HG03457 (cell line): ENCODE results near the gene NT5E.
A peak's percentile ranks its signal among the peaks of the same experiment; 100 is the strongest.

Experiments
- ATAC-seq: cut with Tn5 transposase; IDR thresholded peaks from one replicate; pipeline ENCODE4 v1.9.1; 2021; ENCODE audit warnings: moderate number of reproducible peaks; ENCODE audit not compliant: unreplicated experiment

The NT5E gene

DNA sequence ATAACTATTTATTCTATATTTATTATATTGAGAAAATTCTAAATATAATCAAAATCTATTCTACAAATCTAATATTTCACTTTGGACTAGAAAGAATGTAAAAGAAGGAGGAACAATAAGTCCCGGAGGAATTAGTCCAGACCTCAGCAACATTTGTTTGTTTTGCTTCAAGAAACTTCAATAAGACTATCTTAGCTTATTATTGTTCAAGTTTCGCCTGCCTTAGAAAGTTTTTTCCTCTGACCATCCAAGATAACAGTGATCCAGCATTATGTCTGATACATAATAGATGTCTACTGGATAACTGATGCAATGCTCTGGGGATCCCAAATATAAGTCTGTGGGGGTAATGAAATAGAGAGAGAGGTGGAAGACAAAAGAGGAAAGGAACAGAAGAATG is 28.7 kb upstream of the NT5E start:
- no peak for ATAC-seq

DNA sequence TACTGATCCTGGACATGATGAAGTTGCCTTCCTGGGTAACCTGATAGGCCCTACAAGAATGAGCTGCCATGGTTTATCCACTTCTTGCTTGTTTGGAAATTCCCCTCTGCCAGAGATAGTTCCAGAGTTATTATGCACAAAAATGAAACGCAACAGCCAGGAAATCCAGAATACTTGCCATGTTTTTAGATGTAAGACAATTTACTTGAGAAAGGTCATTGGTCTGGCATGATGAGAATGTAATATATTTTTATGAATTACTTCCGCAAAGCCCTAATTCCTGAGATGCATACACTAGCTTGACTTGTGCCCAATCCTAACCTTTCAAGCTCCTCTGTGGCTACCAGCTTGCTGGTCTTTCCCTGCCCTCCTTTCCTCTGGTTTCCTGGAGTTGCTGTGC is 27.9 kb upstream of the NT5E start:
- no peak for ATAC-seq

DNA sequence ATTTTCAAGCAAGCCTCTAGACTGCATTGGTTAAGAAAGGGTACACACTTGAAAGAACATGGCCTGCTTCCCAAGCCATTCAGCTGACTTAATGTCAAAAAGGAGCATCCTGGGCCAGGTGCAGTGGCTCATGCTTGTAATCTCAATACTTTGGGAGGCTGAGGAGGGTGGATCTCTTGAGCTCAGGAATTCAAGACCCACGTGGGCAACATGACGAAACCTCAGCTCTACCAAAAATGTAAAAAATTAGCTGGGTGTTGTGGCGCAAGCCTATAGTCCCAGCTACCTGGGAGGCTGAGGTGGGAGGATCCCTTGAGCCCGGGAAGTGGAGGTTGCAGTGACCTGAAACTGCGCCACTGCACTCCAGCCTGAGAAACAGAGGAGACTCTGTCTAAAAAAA is 26.9 kb upstream of the NT5E start:
- no peak for ATAC-seq

DNA sequence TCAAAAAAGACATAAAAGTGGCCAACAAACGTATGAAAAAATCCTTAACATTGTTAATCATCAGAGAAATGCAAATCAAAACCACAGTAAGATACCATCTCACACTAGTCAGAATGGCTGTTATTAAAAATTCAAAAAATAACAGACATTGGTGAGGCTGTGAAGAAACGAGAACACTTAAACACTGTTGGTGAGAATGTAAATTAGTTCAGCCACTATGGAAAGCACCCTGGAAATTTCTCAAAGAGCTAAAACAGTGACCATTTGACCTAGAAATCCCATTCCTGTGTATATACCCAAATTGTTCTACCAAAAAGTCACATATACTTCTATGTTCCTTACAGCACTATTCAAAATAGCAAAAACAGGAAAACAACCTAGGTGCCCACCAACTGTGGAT is 24.9 kb upstream of the NT5E start:
- peak; percentile 79 for ATAC-seq

DNA sequence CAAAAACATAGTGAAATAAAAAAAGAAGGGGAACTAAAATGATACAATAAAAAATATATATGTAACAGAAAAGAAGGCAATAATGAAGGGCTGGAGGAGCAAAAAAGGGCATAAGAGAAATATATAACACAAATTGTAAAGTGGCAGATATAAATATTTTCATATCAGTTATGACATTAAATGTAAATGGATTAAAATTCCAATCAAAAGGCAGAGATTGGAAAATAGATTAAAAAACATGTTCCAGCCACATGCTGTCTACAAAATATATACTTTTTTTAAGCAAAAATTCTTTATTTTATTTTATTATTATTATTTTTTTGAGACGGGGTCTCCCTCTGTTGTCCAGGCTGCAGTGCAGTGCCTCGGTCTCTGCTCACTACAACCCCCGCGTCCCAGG is 23.9 kb upstream of the NT5E start:
- no peak for ATAC-seq

DNA sequence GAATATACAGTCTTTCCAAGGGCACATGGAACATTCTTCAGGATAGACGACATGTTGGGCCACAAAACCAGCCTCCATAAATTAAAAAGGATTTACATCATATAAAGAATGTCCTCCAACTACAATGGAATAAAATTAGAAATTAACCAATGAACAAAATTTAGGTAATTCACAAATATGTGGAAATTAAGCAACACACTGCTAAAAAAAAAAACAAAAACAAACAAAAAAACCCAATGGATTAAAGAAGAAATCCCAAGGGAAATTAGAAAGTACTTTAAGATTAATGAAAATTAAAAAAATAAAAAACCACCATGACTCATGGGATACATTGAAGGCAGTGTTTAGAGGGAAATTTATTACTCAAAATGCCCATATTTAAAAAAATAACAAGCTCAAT is 21.4 kb upstream of the NT5E start:
- ATAC-seq, result no peak

DNA sequence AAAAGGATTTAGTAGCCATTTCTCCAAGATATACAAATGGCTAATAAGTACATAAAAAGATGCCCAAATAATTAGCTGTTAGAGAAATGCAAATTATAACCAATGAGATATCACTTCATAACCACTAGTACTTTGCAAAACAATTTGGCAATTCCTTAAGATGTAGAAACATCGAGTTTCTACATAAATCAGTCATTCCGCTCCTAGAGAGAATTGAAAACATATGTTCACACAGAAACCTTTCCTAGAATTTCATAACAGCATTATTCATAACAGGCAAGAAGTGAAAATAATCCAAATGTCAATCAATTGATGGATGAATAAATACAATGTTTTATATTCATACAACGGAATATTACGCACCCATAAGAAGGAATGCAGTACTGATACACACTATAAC is 20.5 kb upstream of the NT5E start:
- no peak for ATAC-seq

DNA sequence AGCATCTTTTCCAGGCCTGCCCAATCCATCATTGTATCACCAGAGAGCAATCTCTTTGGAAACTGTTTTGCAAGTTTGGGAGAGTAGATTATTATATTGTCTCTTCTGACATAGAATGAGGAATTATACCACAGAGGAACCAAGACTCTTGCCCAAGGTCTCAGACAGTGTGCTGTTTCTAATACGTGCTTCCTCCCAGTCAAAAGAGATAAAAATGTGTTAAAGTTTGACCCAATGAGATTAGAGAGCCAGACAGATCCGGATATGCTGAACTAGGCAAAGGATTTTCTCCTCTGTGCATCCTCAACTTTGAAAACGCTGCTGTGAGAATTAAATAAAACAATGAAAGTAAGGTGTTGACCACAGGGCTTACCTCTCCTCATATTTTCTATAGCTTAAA is 18.6 kb upstream of the NT5E start:
- no peak for ATAC-seq

DNA sequence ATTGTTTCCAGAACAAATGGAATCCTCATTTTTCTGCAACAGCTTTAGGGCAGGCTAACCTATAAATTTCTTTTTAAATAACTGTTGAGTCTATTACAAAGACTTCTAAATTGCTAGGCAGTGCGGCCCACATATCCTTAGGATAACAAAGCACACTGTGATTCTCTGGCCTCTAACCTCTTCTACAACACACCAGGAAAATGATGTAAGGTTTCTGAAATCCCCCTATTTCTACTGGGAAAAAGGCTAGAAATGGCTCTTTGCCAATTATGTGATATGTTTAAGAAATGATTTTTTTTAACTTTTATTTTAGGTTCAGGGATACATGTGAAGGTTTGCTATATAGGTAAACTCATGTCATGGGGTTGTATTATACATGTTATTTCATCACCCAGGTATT is 17.3 kb upstream of the NT5E start:
- ATAC-seq, result no peak

DNA sequence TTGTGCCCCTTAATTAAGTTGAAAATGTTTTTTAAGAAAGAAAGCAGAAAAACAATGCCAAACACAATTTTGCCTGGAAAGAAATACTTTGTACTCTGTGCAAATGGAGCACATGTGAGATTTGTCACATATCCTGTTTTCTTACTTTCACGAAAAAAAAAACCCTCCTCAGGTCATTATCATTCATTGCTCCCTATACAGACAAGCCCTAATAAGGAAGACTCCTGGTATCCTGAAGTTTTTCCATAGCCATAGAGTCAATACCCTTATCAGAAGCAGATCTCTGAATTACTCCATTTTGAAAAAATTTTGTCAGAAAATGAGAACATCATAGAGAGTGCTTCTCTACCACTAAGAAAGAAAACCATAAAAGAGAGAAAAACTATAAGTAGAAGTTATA is 14.0 kb upstream of the NT5E start:
- no peak for ATAC-seq

DNA sequence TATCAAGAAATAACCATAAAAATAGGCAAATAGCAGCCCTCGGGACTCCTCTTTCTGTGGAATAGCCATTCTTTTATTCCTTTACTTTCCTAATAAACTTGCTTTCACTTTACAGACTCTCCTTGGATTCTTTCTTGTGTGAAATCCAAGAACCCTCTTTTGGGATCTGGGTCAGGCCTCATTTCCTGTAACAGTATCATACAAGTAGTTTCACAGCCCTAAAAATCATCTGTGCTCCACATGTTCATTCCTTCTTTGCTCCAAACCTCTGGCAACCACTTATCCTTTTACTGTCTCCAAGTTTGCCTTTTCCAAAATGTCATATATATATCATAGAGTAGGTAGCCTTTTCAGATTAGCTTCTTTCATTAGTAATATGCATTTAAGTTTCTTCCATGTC is 13.5 kb upstream of the NT5E start:
- no peak for ATAC-seq

DNA sequence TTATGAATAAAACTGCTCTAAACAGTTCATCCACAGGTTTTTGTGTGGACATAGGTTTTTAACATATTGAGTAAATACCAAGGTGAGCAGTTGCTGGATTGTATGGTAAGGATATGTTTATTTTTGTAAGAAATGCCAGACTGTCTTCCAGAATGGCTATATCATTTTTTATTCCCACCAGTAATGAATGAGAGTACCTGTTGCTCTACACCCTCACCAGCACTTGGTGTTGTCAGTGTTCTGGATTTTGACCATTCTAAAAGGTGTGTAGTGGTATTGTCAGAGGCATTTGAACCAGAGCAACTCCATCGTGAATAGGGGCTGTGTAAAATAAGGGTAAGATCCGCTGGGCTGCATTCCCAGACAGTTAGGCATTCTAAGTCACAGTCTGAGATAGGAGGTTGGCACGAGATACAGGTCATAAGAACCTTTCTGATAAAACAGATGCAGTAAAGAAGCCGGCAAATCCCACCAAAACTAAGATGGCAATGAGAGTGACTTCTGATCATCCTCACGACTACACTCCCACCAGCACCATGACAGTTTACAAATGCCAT is 12.9 kb upstream of the NT5E start:
- no peak for ATAC-seq

DNA sequence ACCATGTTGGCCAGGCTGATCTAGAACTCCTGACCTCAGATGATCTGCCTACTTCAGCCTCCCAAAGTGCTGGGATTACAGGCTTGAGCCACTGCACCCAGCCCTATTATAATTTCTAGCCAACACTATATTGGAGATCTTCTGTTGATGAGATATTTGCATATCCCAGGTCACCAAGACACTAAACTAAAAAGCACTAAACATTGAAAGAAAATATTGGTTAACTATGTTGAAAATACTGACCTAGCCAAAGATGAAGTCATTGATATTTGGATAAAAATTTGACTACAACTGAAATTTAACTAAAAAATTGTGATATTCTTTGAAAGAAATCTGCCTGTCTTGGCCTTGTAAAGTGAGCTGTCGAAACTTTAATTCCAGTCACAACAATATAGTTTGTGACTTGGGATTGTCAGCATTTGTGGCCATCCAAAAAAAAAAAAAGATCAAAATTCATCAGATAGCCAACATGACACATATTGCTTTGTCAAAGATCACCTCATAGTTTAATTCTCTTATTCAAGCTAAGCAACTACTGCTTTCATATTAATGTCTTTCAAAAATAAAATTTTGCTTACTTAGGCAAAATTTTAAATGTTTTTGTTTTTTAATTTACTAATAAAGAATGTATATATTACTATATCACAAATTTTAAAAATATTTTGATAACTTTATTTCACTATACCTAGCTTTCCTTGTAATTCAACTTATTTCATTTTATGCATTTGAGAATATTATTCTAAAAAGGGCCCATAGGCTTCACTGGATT is 6.3 kb upstream of the NT5E start:
- ATAC-seq, result no peak

DNA sequence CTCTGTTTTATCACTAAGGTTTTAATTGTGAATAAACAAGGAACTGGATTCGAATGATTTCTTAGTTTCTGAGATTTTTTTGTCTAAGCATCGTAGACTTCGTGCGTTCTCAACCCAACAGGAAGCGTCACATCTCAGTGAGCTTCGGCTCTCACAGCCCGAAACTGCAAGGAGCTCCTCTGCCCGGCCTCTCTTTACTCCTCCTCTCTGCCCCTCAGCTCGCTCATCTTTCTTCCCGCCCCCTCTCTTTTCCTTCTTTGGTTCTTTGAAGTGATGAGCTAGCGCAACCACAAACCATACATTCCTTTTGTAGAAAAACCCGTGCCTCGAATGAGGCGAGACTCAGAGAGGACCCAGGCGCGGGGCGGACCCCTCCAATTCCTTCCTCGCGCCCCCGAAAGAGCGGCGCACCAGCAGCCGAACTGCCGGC is 480 bp upstream of the NT5E start:
- peak; percentile 68 for ATAC-seq

DNA sequence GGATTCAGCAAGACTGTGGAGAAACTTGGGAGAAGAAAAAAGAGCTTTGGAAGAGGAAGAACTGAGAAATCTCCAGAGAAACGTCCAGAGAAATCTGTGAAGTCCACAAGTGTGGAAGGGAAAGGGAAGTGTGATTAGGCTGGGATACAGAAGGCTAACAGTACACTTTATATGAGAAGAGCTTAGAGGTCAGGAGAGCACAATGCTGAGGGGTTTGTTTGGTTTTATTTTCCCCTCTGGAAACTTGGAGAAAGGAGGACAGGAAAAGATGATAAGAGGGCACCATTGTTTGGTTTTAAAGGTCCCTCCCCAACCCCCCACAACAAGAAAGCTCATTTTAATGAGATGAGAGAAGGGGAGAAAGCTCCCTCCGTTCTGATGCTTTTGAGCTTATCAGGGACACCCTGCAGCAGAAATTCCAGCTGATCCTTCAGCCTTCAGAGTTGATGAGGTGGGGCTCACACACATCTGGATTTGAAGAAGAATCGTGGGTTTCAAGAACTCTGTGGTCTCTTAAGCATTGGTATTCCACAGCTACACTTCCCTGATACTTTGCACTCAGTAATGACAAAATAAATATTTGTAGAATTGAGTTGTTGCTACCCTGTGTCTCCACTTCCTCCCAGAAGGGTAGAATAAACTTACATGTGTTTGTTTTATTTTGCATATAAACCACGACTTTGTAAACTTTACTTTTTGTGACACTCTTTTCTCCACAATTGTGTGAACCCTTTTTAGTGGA is 1.9 kb downstream of the NT5E start:
- no peak for ATAC-seq

DNA sequence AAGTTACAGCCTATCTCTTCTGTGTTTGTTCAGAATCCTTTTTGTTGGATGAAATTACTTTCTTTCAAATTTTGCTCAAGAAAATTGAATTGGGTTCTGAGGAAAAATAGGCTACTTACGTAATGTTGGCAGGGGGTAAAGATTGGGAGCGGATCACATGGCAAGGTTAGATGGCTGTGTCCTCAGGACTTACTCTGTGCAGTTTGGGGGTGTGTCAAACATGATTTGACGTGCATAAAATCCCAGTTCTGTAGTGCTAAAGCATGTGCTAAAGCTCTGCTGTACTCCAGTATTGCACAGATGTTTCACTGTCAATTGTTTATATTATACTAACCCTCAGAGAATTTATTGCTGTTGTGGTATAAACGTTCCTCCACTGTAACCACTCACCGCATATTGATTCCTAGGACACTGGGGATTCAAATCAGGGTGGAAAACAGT is 2.6 kb downstream of the NT5E start:
- ATAC-seq, result no peak

DNA sequence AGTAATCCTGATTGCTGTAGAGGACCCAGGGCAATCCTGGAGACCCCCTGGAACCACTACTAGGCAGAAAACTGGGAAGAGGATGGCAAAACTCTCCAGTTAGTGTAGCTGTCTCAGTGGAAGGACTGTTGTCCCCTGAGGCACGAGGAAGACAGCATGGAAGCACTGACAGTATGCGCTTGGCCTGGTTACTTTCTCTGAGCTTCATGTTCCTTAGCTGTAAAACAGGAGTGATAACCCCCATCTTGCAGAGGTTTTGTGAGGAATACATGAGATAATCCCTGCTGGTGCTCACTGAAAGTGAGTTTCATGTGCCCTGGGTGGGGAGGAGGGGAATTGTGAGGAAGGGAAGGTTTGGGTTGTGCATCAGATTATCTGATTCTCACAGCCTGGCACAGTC is 3.2 kb downstream of the NT5E start:
- ATAC-seq, result no peak

DNA sequence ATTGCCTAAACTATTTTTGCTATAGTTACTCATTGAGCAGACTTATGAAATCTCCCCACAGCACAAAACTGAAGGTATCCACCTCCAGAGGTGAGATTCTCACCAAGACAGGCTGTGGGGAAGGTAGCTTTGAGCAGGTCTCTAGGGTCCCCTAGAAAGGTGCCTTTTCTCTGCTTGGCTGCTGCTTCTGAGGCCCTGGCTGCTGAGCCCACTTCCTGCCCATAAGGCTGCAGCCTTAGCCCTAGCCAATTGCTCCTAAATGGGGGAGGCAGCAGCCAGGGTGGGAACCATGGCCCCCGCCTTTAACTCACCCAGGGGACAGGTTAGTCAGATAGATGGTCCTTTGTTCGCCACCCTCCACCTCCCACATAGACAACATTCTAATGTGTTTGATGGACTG is 3.6 kb downstream of the NT5E start:
- ATAC-seq, result no peak

DNA sequence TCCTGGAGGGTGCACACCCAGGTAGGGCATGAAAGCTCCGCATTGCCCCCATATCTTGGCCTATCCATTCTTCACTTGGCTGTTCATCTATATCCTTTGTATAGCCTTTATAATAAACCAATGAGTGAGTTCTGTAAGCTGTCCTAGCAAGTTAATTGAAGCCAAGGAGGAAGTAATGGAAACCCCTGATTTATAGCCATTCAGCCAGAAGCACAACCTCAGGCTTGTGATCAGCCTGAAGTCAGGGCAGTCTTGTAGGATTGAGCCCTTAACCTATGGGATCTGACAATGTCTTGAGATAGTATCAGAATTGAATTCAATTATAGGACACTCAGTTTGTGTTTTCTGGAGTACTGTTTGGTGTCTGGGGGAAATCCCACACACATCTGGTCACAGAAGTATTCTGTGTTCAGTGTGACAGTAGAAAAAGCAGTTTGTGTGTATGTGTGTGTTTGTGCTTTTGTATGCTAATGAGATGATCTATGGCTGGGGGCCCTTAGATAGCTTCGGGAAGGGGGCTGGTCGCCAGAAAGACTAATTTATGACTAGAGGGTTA is 5.7 kb downstream of the NT5E start:
- ATAC-seq, result no peak

DNA sequence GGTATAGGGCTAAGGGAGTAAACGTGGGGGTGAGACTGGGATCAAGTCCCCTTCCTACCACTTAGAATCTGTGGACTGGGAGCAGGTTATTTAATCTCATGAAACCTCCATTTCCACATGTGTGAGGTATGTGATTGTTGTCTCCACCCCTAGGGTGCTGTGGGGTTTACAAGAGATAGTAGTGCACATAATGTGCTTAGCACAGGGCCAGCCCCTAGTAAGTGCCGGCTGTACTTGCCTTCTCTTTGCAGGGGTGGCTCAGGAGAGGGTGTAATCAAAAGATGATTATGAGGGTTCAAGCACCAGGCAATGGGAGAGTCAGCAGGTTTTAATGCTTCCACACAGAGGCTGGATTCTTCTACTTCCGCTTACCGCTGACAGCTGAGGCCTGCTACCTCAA is 6.9 kb downstream of the NT5E start:
- ATAC-seq, result no peak

DNA sequence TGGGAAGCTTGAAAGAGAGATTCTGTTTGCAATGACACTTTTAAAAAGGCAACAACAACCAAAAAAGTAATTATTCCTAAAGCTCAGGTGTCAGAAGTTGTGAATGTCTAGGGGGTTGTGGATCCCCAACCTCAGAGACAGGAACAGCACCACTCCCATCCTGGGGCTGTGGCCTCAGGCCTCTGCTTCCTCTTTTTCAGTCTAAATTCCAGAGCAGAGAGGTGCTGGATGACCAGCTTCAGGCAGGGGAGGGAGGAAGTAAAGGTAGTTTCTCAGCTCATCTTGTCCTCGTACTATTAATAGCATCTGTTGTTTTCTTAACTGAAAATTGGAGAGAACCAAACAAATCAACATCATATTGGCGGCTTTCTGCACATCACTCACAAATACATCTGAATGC is 8.3 kb downstream of the NT5E start:
- no peak for ATAC-seq

DNA sequence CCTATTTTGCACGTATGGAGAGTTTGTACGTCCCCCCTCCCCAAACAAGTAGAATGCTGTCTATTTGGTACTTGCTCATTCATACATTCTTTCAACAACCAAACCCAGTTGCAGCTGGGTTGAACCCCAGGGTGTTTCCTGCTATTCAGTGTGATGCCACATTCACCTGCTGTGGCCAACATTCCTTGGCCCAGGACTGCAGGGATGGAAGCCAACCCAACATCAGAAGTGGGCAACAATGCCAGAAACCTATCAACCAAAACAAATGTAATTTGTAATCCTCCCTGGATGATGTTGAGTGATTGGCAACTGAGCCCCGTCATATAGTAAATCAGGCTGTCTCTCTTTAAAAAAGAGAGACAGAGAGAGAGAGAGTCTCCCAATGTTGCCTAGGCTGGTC is 8.9 kb downstream of the NT5E start:
- ATAC-seq, result no peak
